EL (cell line): ENCODE measurements around the gene SMIM21.

ENCODE experiments used
- DNase-seq: peaks from one replicate; pipeline ENCODE4 v3.0.0-alpha.2; 2016

Gene SMIM21

GRCh38 chr18:75421656-75422055, 5.8 kb downstream of the SMIM21 start:
- no peak for DNase-seq

GRCh38 chr18:75418293-75419005, 9.1 kb downstream of the SMIM21 start:
- DNase-seq, result no peak

- DNase-seq, result no peak
Measured at GRCh38 chr18:75410611-75411010, 16.9 kb downstream of the SMIM21 start.

GRCh38 chr18:75409806-75410205, 17.7 kb downstream of the SMIM21 start:
- DNase-seq, result no peak

GRCh38 chr18:75408554-75409506, 18.7 kb downstream of the SMIM21 start:
- peak; percentile 98 for DNase-seq

GRCh38 chr18:75407468-75408437, 19.8 kb downstream of the SMIM21 start:
- no peak for DNase-seq

- no peak for DNase-seq
Measured at GRCh38 chr18:75406491-75407445, 20.7 kb downstream of the SMIM21 start.

- peak; percentile 21 for DNase-seq
Measured at GRCh38 chr18:75405351-75405750, 22.2 kb downstream of the SMIM21 start.

- no peak for DNase-seq
Measured at GRCh38 chr18:75400366-75400765, 27.1 kb downstream of the SMIM21 start.

- DNase-seq, result no peak
Measured at GRCh38 chr18:75395137-75395536, 32.4 kb downstream of the SMIM21 start.

GRCh38 chr18:75393721-75394120, 33.8 kb downstream of the SMIM21 start:
- no peak for DNase-seq

- DNase-seq, result no peak
Measured at GRCh38 chr18:75392226-75392578, 35.3 kb downstream of the SMIM21 start.

- DNase-seq, result no peak
Measured at GRCh38 chr18:75391279-75392225, 36.0 kb downstream of the SMIM21 start.

- no peak for DNase-seq
Measured at GRCh38 chr18:75390854-75391253, 36.6 kb downstream of the SMIM21 start.

- no peak for DNase-seq
Measured at GRCh38 chr18:75384144-75384543, 43.4 kb downstream of the SMIM21 start.

GRCh38 chr18:75378376-75379315, 48.9 kb downstream of the SMIM21 start:
- DNase-seq, result no peak

- DNase-seq, result no peak
Measured at GRCh38 chr18:75377926-75378325, 49.6 kb downstream of the SMIM21 start.

- DNase-seq, result no peak
Measured at GRCh38 chr18:75377258-75377657, 50.2 kb downstream of the SMIM21 start.

- DNase-seq, result no peak
Measured at GRCh38 chr18:75376004-75376403, 51.5 kb downstream of the SMIM21 start.
